GM19397 (cell line): ENCODE results near the gene LAMC3.

Experiments
- ATAC-seq: cut with Tn5 transposase; IDR thresholded peaks from one replicate; pipeline ENCODE4 v1.9.1; 2021; ENCODE audit warnings: mild to moderate bottlenecking, moderate library complexity; ENCODE audit not compliant: unreplicated experiment

The LAMC3 gene

DNA sequence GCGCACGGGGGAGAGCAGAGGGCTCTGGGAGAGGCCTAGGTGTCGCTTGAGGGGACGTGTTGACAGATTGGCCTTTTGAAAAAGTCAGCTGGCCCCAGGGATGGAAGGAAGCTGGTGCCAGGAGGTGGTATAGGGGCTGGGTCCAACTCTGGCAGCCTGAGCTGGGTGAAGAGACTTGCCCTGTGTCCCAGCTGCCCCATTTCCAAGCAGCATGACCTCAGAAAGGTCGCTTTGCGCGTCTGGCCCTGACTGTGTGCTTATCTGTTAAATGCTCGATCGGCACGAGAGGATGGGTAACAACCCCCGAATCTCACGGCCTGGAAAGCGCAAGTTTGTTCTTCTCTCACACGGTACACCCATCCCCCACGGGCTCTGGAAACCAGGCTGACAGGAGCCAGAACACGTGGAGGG is 31.2 kb upstream of the LAMC3 start:
- no peak for ATAC-seq

DNA sequence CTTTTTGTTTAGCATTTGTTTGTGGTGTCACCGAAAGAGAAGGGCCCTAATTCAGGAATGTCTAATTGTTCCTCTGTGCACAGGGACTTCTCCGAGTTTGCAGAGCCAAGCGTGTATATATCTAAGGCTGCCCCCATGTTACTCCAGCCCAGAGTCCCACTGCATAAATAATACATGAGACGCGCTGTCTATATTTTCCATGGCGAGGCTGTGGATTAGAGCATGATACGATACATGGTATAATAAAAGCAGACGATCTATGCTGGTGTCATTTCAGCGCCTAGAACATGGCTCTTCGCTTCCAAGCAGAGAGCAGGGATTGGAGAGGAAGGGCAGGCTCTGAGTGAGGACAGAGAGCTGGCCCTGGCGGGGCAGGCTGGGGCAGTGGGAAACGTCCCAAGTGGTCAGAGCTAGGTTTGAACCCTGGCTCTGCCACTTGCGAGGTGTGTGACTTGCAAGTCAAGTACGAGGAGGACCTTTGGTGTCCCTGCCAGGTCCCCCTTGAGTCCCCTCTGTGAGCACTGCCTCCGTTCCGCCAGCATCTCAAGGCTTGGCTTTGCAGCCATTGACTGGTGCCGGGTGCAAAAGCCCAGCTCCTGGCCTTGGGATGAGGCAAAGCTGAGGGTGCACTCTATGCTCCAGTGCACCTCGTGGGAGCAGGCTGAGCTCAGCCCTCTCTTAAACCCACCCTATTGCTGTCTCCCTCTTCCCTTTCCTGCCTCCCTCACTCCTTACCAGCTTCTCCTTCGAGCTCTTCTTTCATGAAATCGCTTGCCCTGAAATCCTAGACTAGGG is 29.2 kb upstream of the LAMC3 start:
- ATAC-seq, result no peak

DNA sequence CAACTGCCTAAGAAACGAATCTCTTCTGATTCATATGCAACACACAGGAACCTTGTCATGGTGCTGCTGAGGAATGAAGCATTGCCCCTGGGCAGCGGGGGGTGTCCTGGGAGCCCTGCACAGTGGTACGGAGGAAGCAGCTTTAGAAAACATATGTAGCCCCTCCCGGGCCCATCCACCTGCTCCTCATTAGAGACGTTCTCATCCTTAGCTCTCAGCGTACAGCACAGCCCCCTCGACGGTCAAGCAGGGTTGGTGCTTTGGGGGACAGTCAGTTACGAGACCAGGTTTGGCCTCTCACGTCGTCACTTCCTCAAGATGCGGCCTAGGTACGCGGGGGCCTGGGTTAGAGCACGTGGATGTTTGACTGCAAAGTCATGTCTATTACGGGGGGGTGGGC is 28.4 kb upstream of the LAMC3 start:
- no peak for ATAC-seq

DNA sequence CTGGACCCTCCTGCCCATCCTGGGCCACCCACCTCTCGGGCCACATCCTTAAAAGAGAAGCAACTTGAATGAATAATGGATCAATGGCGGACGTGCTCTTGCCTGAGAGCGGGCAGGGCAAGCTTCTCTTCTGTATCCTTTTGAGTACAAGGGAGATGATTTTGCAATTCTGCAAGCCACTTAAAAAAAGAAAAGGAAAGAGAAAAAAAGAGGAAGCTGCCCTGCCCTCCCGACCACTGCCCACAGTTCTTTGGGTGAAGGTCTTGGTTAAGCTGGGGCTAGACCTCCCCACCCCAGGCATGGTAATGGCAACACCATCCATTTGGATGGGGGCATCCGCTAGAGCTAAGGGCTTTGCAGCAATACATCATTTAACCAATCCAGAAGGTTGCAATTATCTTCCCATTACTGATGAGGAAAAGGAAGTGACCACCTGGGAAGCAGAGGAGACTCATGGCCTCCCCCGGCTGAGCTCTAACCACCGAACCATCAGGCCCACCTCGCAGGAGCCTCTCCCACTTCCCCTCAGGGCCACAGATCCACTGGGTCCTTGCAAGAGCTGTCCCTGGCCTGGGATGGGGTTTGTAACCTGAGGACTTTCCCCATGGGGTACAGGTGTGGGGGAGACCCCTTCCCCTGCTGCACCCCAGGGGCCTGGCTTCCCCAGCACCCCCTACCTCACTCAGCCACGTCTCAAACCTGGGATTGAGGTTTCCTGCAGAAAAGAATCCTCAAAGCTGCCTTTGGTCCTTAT is 27.8 kb upstream of the LAMC3 start:
- no peak for ATAC-seq

DNA sequence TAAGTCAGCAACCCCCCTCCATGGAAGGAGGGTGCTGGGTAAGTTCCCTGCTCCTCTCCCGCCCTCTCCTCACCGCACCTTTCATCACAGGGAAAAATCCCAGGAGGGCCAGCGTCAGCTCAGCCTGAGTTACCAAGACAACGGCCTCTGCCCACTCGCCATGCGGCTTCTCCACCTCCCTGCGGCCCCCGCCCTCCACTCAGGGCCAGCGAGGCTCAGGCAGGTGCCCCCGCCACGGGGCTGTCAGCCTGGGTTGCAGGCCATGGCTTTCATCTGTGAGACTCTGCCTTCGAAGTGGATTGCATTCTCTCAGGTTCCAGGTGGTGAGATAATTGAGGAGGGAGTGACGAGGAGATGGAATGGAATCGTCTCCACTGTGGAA is 27.2 kb upstream of the LAMC3 start:
- no peak for ATAC-seq

DNA sequence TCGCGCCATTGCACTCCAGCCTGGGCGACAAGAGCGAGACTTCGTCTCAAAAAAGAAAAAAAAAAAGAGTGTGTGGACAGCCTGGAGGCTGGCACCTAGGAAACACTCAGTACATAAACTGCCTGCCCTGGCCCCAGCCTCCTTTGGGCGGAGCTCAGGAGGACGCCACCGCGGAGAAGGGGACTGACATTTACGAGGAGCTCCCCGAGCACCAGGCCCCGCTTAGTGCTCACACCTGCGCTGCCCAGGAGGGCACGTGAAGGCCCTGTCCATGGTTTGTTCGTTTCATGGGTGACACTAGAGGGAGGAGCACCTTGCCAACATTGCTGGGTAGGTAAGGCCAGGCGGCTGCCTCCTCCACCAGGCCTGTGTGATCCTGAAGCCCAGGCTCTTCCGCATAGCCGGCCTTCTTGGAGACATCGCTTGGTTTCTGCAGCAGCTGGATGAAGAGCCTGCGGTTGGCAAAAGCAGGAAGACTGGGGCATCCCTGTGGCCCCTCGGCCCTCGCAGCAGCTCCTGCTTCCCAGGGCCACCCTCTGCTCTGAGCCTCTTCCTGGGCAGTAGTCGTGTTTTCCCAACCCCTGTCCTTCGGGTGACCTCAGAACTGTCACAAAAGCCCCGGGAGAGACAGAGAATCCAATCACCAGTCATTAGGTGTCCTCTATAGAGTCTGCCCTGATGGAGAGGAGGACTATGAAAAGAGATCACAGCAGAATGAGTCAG is 26.2 kb upstream of the LAMC3 start:
- no peak for ATAC-seq

DNA sequence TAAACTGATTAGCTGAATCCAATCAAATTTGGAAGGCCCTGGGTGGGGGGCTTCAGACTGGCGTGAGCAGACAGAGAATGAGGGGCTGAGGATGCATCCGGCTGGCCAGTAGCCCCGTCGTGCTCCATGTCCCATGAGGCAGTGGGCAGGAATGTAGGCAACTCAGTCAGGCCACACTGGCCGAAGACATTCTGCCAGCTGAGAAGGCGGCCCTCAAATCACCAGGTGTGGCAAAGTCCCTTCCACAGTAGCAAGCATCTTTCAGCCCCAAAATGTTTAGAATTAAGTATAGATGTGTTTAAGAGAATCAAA is 25.7 kb upstream of the LAMC3 start:
- no peak for ATAC-seq

DNA sequence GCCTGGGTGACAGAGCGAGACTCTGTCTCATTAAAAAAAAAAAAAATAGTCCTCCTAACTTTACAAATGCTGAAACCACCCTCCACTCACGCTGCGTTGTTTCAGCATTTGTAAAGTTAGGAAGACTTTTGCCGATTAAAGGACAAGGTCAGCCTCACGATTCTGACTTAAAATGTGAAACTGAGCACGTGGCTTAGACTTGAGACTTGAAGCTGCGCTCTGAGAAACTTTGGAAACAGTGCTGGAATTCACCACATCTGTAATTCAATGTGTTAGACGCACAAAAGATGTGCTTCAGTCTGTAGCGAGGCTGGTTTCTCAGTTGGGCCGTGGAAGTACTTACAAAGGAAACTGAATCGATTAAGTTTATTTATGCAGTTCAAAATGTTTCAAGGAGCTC is 25.0 kb upstream of the LAMC3 start:
- ATAC-seq, result no peak

DNA sequence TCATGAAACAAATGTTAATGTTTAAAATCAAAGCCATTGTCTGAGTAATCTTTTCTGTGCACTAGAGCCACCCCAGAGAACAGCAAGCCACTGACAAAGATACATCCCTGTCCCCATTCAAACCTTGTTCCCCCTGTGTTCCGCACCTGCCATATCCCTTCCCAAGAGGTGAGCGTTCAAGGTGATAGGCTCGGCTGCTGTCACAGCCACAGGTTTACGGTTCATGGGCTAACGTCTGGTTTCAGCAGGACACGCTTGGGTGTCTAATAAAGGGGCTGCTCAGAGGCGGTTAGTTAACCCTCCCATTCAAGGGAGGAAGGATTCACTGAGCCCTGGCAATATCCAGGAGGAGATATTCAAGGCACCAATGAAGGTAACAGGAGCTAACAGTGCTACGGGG is 24.5 kb upstream of the LAMC3 start:
- ATAC-seq, result no peak

DNA sequence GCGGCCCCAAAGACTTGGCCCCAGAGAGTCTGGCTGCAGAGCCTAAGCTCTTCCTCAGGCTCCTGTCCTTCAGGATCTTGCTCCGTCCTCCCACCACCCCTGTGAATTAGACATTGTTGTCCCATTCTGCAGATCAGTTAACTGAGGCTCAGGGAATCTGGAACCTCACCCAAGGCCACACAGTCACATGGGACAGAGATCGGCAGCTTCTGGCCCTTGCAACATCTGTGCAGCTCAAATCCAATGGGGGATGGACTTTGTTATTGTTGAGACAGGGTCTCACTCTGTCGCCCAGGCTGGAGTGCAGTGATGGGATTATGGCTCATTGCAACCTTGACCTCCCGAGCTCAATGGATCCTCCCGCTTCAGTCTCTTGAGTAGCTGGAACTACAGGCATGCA is 23.9 kb upstream of the LAMC3 start:
- no peak for ATAC-seq

DNA sequence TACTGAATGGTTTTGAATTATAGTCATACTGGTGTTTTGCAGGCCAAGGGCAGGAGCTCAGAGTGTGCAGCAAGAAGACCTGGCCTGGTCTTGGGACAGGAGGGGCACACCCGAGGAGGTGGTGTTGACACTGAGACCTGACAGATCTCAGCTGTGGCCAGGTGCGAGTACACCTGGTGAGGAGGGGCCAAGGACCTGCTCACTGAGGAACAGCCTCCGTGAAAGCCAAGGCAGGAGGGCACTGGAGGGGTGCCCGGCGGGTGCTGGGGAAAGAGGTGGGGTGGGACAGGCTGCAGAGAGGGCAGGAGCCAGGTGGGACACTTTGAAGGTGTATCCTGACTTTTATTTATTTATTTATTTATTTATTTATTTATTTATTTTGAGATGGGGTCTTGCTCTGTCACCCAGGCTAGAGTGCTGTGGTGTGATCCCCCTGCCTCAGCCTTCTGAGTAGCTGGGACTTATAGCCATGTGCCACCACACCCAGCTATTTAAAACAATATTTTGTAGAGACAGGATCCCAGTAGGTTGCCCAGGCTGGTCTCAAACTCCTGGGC is 23.3 kb upstream of the LAMC3 start:
- no peak for ATAC-seq

DNA sequence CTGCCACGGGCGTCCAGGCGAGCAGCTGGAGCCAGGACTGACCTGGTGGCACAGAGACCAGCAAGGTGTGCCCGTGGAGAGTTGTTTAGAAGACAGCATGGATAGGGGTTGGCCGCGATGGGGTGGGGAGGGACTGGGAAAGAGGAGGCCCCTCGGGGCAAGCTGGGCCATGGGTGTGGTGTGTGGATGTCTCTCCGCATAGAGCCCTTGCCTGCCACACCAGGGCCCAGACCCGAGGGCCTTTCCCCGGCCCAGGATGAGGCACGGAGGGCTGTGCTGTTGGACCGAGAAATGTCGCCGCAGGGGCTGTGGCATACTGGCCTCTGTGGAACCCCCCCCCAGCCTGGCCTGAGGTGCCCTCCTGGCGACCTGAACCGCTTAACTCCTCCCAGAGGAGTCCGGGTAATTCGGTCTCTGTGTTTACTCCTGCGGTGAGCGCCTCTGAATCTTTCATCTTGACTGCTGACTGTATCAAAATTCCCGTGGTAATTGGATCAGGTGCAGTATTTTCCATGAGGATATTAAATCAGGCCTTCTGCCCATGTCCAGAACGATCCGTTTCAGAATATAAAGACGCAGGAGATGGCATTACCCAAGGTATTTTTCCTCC is 22.5 kb upstream of the LAMC3 start:
- ATAC-seq, result no peak

DNA sequence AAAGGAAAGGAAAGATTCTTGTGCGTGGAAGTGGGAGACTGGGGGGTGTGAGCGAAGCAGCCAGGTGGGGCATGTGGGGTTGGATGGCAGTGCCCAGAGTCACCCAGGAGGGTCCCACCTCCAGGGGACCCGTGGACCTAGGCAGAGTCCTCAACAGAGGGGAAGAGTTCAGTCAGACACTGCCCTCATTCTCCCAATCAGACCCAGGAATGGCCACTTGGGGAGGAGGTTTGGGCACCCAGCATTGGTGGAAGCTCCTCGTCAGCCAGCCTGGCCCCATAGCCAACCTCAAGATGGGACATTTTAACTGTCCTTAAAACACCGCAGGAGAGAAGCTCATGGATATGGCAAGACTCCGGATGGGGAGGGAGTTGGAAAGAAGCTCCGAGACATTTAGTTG is 21.9 kb upstream of the LAMC3 start:
- no peak for ATAC-seq

DNA sequence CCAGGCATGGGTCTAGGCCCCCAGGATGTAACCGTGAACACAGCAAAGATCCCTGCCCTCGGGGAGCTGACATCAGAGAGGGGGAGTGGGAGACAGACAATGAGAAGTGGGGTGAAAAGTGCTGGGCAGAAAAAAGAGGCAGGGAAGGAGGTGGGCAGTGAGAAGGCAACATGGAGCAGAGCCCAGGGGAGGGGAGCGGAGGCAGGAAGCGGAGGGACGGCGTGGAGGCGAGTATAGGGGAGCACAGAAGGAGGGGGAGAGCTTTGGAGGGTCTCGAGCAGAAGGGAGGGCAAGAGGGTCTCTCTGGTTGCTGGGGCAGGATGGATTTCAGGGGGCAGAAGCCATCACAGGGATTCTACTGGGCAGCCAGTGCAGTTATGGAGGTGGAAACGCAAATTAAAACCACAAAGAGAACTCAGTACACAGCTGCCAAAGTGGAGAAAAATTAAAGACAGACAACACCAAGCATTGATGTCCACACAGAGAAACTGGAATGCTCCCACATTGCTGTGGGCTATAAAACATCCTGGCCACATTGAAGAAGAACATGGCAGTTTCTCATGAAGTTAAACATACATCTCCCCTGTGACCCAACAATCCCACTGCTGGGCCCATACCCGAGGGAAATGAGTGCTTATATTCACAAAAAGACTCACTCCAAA is 21.1 kb upstream of the LAMC3 start:
- no peak for ATAC-seq

DNA sequence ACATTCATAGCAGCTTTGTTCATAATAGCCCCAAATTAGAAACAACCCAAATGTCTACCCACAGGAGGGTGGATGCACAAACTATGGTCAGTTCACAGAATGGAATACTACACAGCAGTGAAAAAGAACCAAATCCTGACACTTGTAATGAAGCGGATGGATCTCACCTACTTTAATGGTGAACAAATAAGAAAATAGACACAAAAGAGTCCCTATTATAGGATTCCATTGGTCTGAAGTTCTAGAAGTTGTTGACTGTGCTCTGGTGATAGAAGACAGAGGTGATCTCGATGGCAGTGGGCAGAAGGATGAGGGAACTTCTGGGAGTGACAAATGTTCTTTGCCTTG is 20.6 kb upstream of the LAMC3 start:
- ATAC-seq, result no peak

DNA sequence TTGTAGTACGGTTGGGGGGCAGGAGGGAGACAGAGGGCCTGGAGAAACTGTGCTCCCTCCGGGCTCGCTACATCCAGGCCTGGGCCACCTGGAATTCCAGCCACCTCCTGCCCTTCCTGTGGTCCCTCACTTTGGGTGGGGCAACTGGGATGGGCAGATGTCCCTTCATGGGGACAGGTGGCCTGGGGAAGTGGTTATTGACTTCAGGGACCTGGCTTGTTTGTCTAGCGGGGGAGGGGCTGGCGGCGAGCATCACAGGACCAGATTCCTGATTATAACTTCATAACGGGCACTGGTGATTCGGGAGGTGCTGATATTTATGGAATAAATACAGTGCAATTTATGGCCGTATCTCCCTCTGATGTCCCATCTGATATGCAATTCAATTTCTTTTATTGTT is 20.1 kb upstream of the LAMC3 start:
- no peak for ATAC-seq

DNA sequence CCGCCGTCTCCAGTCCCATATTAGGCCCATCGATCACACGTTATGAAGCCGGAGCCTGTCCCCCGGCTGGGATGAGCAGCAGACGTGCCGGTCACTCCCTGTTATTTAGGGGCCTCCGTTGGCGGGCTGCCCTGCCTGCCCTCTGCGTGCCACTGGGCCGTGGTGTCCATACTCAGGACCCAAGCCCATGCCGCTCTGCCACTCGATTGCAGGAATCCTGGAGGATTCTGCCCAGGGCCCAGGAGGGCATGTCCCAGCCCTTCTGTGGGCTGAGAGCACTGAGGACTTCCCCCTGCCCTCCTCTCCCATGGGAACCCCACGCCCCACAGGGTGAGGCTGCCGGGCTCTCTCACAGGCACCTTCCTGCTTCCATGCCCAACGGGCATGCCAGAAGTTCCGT is 19.6 kb upstream of the LAMC3 start:
- ATAC-seq, result no peak

DNA sequence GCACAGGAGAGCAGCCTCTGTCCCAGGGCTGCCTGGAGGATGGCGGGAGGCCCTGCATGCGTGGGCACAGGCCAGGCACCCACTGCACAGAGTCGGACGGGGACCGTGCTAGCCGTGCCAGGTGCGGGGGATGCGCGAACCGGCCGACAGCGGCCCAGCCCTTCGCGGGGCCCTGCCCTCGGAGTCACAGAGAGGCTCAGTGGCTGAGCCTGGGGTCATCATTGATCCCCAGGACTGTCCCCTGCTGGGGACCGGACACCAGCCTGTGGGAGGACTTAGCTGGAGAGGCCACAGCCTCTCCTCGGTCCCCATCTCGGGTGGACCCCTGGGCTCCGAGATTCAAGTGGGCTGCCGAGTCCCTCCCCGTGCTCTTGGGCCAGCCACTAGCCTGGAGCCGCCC is 19.1 kb upstream of the LAMC3 start:
- ATAC-seq, result no peak

DNA sequence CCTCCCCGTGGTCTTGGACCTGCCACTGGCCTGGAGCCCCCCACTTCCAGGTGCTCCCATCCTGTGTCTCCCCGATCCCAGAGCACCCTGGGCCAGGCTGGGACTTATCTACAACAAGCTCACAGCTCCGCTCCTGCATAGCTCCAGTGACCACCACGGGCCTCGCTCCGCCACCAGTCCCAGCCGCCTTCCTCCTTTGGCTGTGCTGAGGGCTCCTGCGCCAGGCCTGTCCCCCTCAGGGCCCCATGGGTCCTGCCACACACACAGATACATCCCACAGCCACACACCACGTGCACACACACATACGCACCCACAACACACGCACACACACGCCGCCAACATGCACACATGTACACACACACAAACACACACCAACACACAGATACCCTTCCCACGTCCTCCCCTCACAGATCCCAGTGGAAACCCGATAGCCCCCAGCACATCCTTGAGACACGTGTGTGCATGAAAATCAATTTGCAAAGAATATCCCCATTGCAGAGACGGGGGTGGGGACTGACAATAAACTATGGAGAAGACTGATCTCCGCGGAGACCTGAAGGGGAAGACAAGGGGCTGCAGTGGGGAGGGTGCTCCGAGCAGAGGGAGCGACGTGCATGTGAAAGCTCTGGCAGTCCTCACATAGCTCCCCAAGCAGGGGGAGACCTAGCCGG is 18.5 kb upstream of the LAMC3 start:
- no peak for ATAC-seq

DNA sequence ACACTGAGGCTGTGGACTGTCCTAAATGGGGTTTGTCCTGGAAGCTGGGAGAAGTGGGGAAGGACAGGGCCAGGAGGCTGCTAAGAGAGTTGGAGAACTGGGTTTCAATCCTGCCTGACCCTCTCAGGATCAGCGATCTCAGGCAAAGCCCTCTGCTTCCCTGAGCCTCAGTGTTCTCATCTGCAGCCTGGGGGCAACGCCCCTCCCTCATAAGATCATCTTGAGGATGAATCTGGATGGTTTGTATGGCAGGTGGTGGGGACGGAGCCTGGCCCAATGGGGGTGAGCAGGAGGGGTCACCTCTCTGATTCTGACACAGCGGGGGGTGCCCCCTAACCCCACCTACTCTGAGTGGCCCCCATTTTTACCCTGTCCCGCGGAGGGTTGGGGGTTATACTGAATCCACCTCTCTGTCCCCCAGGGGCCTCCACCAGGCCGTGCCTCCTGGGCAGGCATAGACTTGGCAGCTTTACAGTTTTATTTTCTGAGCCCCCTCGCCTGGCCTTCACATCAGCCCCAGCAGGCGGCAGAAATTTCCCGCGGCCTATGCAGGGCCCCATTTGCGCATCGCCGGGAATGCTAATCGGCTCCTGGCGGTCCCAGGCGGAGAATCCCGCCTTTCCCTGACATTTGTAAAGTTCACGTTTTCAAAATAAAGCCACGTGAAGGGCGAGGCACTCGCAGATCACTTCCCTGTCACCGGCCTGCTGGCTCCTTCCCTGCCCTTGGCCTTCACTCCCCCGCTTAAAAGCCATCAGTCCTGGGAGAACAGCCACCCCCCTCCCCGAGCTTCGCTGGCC is 17.8 kb upstream of the LAMC3 start:
- ATAC-seq, result no peak
